GM12878 (cell line): ENCODE measurements around the gene CBX8. TPM values are rescaled to one million over a fixed set of nuclear protein-coding genes. Genes with fewer than 3 reads are reported as not detected.

Experiments used
- ATAC-seq: fragments of 200-7000 bp; cut with Tn5 transposase; 3 replicates; pipeline ENCODE4 v1.9.1; 2020; ENCODE audit warnings: mild to moderate bottlenecking, moderate library complexity
- BruUV-seq: library from RNA; stranded (reverse); fragments of 400-500 nt; replicated peaks from 2 replicates; lab custom pipeline; 2021; lab: Mats Ljungman, UMichigan
- CTCF ChIA-PET: fragments of 300-600 bp; sonication (Branson Sonifier 250); formaldehyde crosslinking; extraction: SDS; loops from one replicate; lab custom pipeline; 2021; ENCODE audit warnings: inconsistent platforms; lab: Yijun Ruan, JAX
- POLR2A ChIA-PET: fragments of 350-600 bp; formaldehyde crosslinking; extraction: SDS; loops from one replicate; lab custom pipeline; 2021; ENCODE audit warnings: inconsistent platforms; lab: Charles Lee
- RAD21 ChIA-PET: fragments of 300-600 bp; sonication (Branson Sonifier 250); formaldehyde crosslinking; loops from one replicate; lab custom pipeline; 2023; ENCODE audit warnings: antibody characterized with exemption; ENCODE audit not compliant: unreplicated experiment; lab: Charles Lee
- SMC1A ChIA-PET: fragments of 300-600 bp; sonication (Branson Sonifier 250); formaldehyde crosslinking; loops from one replicate; lab custom pipeline; 2023; ENCODE audit not compliant: unreplicated experiment, uncharacterized antibody; lab: Charles Lee
- DNase-seq: peaks from one replicate; pipeline ENCODE4 v3.0.0-alpha.2; 2011; ENCODE audit warnings: low read depth, low spot score
- FAIRE-seq: peaks from 3 replicates; lab custom pipeline; 2011; peaks lifted over from hg19 to GRCh38; lab: Jason Lieb, UNC
- H2AFZ ChIP-seq: 2 replicates; pipeline ENCODE4 v1.6.0; 2011; ENCODE audit warnings: low read depth, low read length, control low read depth; ENCODE audit not compliant: control insufficient read depth
- H3K27ac ChIP-seq: 2 replicates; pipeline ENCODE4 v1.5.1; 2011; ENCODE audit warnings: control low read depth; ENCODE audit not compliant: control insufficient read depth, insufficient read depth
- H3K27me3 ChIP-seq, 2 experiments: replicated peaks in 1 of 2; 2 replicates each; pipeline versions ENCODE4 v1.6.0 to v1.6.1; 2011; ENCODE audit warnings: low read length in 1 of 2; ENCODE audit not compliant: control insufficient read depth in 2 of 2, insufficient read depth in 2 of 2
- H3K36me3 ChIP-seq, 2 experiments: 2 replicates each; pipeline ENCODE4 v1.5.1; 2011; ENCODE audit warnings: low read length in 1 of 2; ENCODE audit not compliant: control insufficient read depth in 2 of 2, insufficient read depth in 2 of 2
- H3K4me1 ChIP-seq: 2 replicates; pipeline ENCODE4 v1.6.1; 2011; ENCODE audit warnings: mild to moderate bottlenecking, low read length, moderate library complexity, mixed read lengths; ENCODE audit not compliant: control insufficient read depth, insufficient read depth
- H3K4me2 ChIP-seq: 2 replicates; pipeline ENCODE4 v1.6.0; 2011; ENCODE audit warnings: control low read depth; ENCODE audit not compliant: control insufficient read depth, insufficient read depth
- H3K4me3 ChIP-seq: fragments of 200-600 bp; sonication (generic); 2 replicates; pipeline ENCODE4 v1.5.1; 2016
- H3K79me2 ChIP-seq: 2 replicates; pipeline ENCODE4 v1.6.0; 2011; ENCODE audit warnings: low read length; ENCODE audit not compliant: control insufficient read depth, insufficient read depth
- H3K9ac ChIP-seq: 2 replicates; pipeline ENCODE4 v1.8.0; 2011; ENCODE audit warnings: low read length, control low read depth, mixed read lengths; ENCODE audit not compliant: control insufficient read depth, insufficient read depth
- H3K9me3 ChIP-seq: replicated peaks from 3 replicates; pipeline ENCODE4 v1.5.1; 2011; ENCODE audit warnings: mild to moderate bottlenecking, low read length; ENCODE audit not compliant: control insufficient read depth, insufficient read depth
- H4K20me1 ChIP-seq: 2 replicates; pipeline ENCODE4 v1.6.0; 2011; ENCODE audit not compliant: control insufficient read depth, insufficient read depth
- CBX5 ChIP-seq: sonication (generic); IDR thresholded peaks from 2 replicates; pipeline ENCODE4 v1.6.1; 2016; ENCODE audit warnings: low read depth, moderate library complexity, mild to moderate bottlenecking, inconsistent platforms
- CEBPB ChIP-seq, 2 experiments: fragments of 150-350 bp in 1 of 2; IDR thresholded peaks; 2 replicates each; pipeline ENCODE4 v1.6.1; 2012 to 2014; ENCODE audit warnings: low read depth in 2 of 2, low read length in 2 of 2, borderline replicate concordance in 1 of 2, inconsistent platforms in 1 of 2
- CHD2 ChIP-seq: IDR thresholded peaks from 2 replicates; pipeline ENCODE4 v1.6.1; 2011; ENCODE audit warnings: low read depth, low read length, improper control_type of control experiment, borderline replicate concordance
- ETV6 ChIP-seq, 2 experiments: fragments of 450-650 bp in 1 of 2; IDR thresholded peaks in 1 of 2; conservative IDR thresholded peaks in 1 of 2; 2 replicates each; pipeline ENCODE4 v1.6.1; 2014; ENCODE audit warnings: antibody characterized with exemption in 1 of 2, borderline replicate concordance in 1 of 2, low read depth in 1 of 2, mild to moderate bottlenecking in 1 of 2, moderate library complexity in 1 of 2
- FOXK2 ChIP-seq: fragments of 450-650 bp; IDR thresholded peaks from 2 replicates; pipeline ENCODE4 v1.6.1; 2017; ENCODE audit warnings: mild to moderate bottlenecking, moderate library complexity
- MYC ChIP-seq: IDR thresholded peaks from 2 replicates; pipeline ENCODE4 v1.6.1; 2011; ENCODE audit warnings: mild to moderate bottlenecking, low read length, moderate library complexity, inconsistent platforms; ENCODE audit not compliant: insufficient read depth, insufficient replicate concordance, insufficient read length, severe bottlenecking
- NFIC ChIP-seq: IDR thresholded peaks from 2 replicates; pipeline ENCODE4 v1.6.1; 2012; ENCODE audit warnings: low read depth, mild to moderate bottlenecking, inconsistent platforms, low read length, moderate library complexity
- PAX5 ChIP-seq: IDR thresholded peaks from 2 replicates; pipeline ENCODE4 v1.6.1; 2011; ENCODE audit warnings: low read depth, low read length, borderline replicate concordance
- RBBP5 ChIP-seq: fragments of 200-600 bp; sonication (generic); conservative IDR thresholded peaks from 2 replicates; pipeline ENCODE4 v1.6.1; 2016
- RFX5 ChIP-seq: IDR thresholded peaks from 2 replicates; pipeline ENCODE4 v1.6.1; 2011; ENCODE audit warnings: low read depth, low read length, improper control_type of control experiment
- SMAD1 ChIP-seq: fragments of 450-650 bp; IDR thresholded peaks from 2 replicates; pipeline ENCODE4 v1.6.1; 2018; ENCODE audit warnings: mild to moderate bottlenecking, low read depth; ENCODE audit not compliant: partially characterized antibody
- SMC3 ChIP-seq: IDR thresholded peaks from 2 replicates; pipeline ENCODE4 v1.6.1; 2011; ENCODE audit warnings: low read length, improper control_type of control experiment, borderline replicate concordance
- WRNIP1 ChIP-seq: IDR thresholded peaks from 2 replicates; pipeline ENCODE4 v1.6.1; 2011; ENCODE audit warnings: low read depth, low read length, improper control_type of control experiment, borderline replicate concordance
- ZNF384 ChIP-seq: IDR thresholded peaks from 2 replicates; pipeline ENCODE4 v1.6.1; 2012; ENCODE audit warnings: low read depth, mild to moderate bottlenecking, low read length, improper control_type of control experiment, borderline replicate concordance
- WGBS: methylation state at CpG from one replicate; pipeline ENCODE4 v1.1.6; 2016; ENCODE audit warnings: low lambda C conversion rate; ENCODE audit not compliant: insufficient replicate concordance, insufficient coverage; ENCODE audit errors: missing lambda C conversion rate; 5-methylcytosine and 5-hydroxymethylcytosine counted together
- in situ Hi-C: fragments of 300-500 bp; cut with MboI; formaldehyde crosslinking; loops from 9 replicates; pipeline ENCODE4 v1.14.3; 2018; ENCODE audit warnings: mixed read lengths
- intact Hi-C: fragments of 100-400 bp; cut with micrococcal nuclease; formaldehyde crosslinking; loops from one replicate; pipeline ENCODE4 v1.14.2; 2022; ENCODE audit not compliant: unreplicated experiment
- polyA plus RNA-seq, 11 experiments: library from polyadenylated mRNA; depleted of rRNA in 4 of 11; unstranded in 6 of 11; stranded (reverse) in 5 of 11; fragments of >200 nt; fragmentation: Nextera tagmentation in 4 of 11; fragmentation: Illumina TruSeq in 1 of 11; extraction: Ambion mirVana in 4 of 11; extraction: Trizol in 1 of 11; gene quantifications; 1 replicate in 1 of 11; 2 replicates in 10 of 11; pipeline versions ENCODE4 v1.2.1 to v1.2.3, GENCODE V29; 2011 to 2016; ENCODE audit warnings: inconsistent platforms in 2 of 11, missing spikeins in 2 of 11, low read depth in 1 of 11
- total RNA-seq, 4 experiments: library from RNA; depleted of rRNA in 3 of 4; stranded (reverse); fragments of >200 nt in 3 of 4; fragmentation: Illumina TruSeq in 1 of 4; extraction: Trizol in 1 of 4; gene quantifications; 2 replicates each; pipeline versions ENCODE4 v1.2.1 to v1.2.3, GENCODE V29; 2013 to 2021
- TF ChIP-seq, protein P1 (sequence below): IDR thresholded peaks from 2 replicates; pipeline ENCODE4 v1.6.1; 2011; ENCODE audit warnings: borderline replicate concordance, low read depth, mild to moderate bottlenecking, moderate library complexity, mixed read lengths, low read length; ENCODE audit not compliant: insufficient read depth; ENCODE audit errors: extremely low read length

The CBX8 gene
- total and polyA plus RNA-seq, 10 of the 15 experiments (the other 5 are each of a cell fraction or from before 2014, with no cell fraction given), result 0.03 to 6.7 (median 1.9) TPM

GRCh38 chr17:79795795-79796443 is 958 bp downstream of the CBX8 start (continued):
- TF ChIP-seq, protein P1, sequence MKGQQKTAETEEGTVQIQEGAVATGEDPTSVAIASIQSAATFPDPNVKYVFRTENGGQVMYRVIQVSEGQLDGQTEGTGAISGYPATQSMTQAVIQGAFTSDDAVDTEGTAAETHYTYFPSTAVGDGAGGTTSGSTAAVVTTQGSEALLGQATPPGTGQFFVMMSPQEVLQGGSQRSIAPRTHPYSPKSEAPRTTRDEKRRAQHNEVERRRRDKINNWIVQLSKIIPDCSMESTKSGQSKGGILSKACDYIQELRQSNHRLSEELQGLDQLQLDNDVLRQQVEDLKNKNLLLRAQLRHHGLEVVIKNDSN, result no peak
- no peak for TF ChIP-seq ETV6 (conservative IDR thresholded peaks at IDR 0.05 in 1 of 2, IDR thresholded peaks at IDR 0.05 in 1 of 2; ENCODE audit: borderline replicate concordance in 1 of 2, low read depth in 1 of 2)
- no peak for TF ChIP-seq CBX5
- TF ChIP-seq ZNF384, result no peak

GRCh38 chr17:79794659-79795511 is 2.0 kb downstream of the CBX8 start:
- Histone ChIP-seq H3K9ac (no peak overlapping the region), H3K4me3 (no peak overlapping the region), H3K27me3 (peaks cover 20 to 28% of the 10 kb centered on the region in 2 experiments), H3K27ac (no peak overlapping the region), H3K79me2 (no peaks in the 10 kb centered on the region), H4K20me1 (no peaks in the 10 kb centered on the region), H3K9me3 (no peaks in the 10 kb centered on the region), H2AFZ (no peak overlapping the region), H3K4me2 (no peak overlapping the region), H3K4me1 (peaks cover 17% of the 10 kb centered on the region), H3K36me3 (peaks cover 2 to 3% of the 10 kb centered on the region in 2 experiments; a peak in 2 of 4 replicates)
- no TSS peak for BruUV-seq
- in situ Hi-C loops (no loop called here), intact Hi-C loops (no loop called here)
- ChIA-PET CTCF (interaction anchor here (1.0 to 1.1 kb wide), 3 partner anchors 13 to 180 kb away, joined by 3 read pairs; no protein-coding TSS in a partner anchor), POLR2A (no interaction called here), SMC1A (interaction anchor here (0.6 to 1.1 kb wide), 5 partner anchors 14 to 175 kb away, joined by 3 to 4 read pairs (median 3); no protein-coding TSS in a partner anchor), RAD21 (interaction anchor here (1.2 kb wide), 1 partner anchor 42 kb away, joined by 6 read pairs; no protein-coding TSS in a partner anchor)
- no peak for TF ChIP-seq SMAD1
- TF ChIP-seq NFIC, result no peak
- TF ChIP-seq CEBPB (IDR thresholded peaks at IDR 0.05; ENCODE audit: borderline replicate concordance in 1 of 2, low read depth in 2 of 2, low read length in 2 of 2), result no peak
- no peak for TF ChIP-seq CBX5
- no peak for TF ChIP-seq SMC3
- no peak for TF ChIP-seq MYC
- TF ChIP-seq ZNF384, result no peak
- no peak for TF ChIP-seq WRNIP1
- TF ChIP-seq FOXK2, result no peak
- no peak for TF ChIP-seq CHD2
- TF ChIP-seq RBBP5, result no peak
- TF ChIP-seq PAX5, result no peak
- no peak for TF ChIP-seq RFX5
- DNase-seq (no peak), FAIRE-seq (no peak), ATAC-seq (no peak)
- 94% methylated on average over 35 of the region's 47 CpGs for WGBS
